HL-60 (cell line): Measurements from ENCODE around the gene HSD17B3.

Experiments
- POLR2AphosphoS5 ChIP-seq: IDR thresholded peaks from 2 replicates; pipeline ENCODE4 v1.6.1; 2012; ENCODE audit warnings: low read depth
- TF ChIP-seq, protein P1 (sequence below): IDR thresholded peaks from one replicate; pipeline ENCODE4 v1.5.1; 2011; ENCODE audit warnings: low read length, control low read depth, inconsistent platforms; ENCODE audit not compliant: insufficient read depth

DNA sequence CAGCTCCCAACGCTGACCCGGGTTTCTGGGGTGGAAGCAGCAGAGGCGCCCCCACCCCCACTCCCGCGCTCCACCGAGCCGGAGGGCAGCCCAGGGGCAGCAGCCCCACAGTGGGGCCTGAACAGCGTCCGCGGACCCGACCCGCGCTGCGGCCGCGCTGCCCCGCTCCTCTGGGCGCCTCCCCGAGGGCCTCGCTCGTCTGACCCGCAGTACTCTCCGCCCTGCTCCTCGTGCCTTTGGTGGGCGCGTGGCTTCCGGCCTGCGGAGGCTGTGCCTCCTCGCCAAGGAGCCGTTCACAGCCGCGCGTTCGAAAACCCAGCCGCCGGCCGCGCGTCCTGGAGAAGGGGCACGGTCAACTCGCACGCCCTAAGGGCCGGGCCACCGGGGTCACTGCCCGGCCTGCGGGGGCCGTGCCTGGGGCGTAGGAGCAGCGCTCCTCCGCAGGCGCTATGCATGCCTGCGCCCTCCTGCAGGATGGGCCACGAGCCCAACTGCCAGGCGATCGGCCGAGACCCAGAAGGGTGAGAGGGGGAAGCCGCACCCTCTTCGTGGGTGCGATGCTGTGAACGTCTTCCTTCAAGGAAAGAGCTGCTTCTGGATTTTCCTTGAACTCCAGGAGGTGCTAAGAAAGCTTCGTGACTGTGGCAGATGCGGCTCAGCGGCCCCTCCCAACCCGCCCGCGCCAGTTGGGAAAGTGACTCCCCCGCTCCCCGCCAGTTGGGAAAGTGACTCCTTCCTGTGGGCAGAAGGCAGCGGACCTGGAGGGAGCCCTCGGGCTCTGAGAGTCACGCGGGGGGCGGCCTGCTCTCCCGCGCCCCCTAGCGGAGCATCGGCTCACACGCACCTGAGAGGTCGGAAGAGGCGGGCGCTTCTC, 82.7 kb downstream of the HSD17B3 start:
- TF ChIP-seq, protein P1, sequence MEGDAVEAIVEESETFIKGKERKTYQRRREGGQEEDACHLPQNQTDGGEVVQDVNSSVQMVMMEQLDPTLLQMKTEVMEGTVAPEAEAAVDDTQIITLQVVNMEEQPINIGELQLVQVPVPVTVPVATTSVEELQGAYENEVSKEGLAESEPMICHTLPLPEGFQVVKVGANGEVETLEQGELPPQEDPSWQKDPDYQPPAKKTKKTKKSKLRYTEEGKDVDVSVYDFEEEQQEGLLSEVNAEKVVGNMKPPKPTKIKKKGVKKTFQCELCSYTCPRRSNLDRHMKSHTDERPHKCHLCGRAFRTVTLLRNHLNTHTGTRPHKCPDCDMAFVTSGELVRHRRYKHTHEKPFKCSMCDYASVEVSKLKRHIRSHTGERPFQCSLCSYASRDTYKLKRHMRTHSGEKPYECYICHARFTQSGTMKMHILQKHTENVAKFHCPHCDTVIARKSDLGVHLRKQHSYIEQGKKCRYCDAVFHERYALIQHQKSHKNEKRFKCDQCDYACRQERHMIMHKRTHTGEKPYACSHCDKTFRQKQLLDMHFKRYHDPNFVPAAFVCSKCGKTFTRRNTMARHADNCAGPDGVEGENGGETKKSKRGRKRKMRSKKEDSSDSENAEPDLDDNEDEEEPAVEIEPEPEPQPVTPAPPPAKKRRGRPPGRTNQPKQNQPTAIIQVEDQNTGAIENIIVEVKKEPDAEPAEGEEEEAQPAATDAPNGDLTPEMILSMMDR = no peak
- TF ChIP-seq POLR2AphosphoS5 = no peak
